ENCODE data around the gene SPDEF.

The SPDEF gene

DNA sequence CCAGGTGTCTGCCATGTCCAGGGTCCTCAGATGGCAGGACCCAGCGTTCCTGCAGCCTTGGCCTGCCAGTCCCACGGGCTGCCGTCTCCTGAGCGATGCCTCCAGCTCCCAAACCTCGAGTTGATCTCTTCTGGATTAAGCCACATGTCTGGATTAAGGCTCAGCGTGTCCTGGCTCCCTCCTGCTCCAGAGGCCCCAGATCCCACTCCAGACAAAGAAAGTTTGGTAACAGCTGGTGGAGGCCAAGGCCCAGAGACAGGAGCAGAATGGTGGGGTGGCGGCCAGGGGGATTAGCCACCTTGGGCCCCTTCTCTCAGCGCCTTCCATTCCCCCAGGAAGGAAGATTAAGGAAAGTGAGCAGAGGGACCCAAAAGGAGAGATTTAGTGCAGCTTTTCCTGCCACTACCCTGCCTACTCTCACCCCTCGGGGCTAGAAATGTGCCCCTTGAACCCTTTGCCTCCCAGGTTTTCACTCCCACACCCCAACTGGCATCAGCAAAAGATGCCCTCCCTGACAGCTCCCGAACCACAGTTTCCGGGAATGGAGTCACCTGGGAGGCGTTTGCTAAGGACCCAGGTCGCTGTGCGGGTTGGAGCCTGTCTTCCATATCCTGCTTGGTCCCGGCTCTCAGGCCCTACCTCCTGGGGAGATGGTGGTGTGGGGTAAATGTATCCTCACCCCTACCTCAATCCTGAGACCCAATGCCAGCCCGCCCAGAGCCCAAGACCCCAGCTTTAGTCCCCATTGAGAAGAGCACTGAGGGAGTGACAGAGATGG is 6.9 kb downstream of the SPDEF start:
- H3K27ac Mint-ChIP-seq = no peak overlapping the region
- no peak overlapping the region for H3K4me3 Mint-ChIP-seq
- H3K4me1 Mint-ChIP-seq (ENCODE audit: low read depth) = no peaks in the 10 kb centered on the region

DNA sequence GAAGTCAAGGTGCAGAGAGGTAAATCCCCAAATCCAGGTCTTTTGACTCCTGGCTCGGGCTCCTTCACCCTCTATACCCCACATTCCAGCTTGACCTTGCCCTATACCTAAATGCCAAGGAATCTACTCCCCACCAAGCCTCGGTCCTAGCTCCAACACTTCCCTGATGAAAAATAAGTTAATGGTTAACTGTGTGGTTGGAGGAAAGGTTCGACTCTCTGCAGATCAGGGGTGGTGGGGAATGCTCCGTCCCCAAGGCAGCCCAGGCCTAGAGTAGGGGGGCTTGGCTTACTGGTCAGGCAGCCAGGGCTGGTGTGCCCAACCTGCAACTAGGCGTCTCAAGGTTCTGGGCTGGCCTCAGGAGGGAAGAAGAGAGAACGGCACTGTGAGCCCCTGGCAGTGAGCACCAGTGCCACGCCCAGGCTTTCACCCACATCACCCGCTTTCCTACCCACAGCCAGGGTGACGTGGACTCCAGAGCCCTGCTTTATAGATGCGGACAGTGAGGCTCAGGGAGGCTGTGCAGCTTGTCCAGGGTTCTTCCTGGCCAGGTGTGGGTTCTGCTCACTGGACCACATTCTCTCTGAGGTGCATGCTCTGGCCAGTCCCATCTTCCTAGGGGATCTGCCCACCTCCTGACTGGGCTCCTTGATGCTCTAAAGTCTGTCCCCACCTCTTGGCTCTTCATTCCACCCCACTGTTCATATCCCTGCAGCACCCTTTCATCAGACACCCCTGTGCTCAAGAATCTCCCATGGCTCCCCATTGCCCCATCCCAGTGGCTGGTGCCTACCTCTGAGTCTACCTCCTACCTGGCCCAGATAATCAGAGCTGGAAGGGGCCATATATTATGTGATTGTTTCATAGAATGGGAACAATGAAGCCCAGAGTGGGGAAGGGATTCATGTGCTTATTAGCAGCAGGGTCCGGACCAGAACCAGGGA is 8.2 kb downstream of the SPDEF start:
- Mint-ChIP-seq H3K9me3 (no peaks in the 10 kb centered on the region), H3K36me3 (ENCODE audit: low read depth) (no peaks in the 10 kb centered on the region), H3K4me1 (ENCODE audit: low read depth) (no peaks in the 10 kb centered on the region), H3K27me3 (no peaks in the 10 kb centered on the region), H3K4me3 (no peak overlapping the region), H3K27ac (no peak overlapping the region)

More for the DNA sequence above, 6.9 kb downstream of the SPDEF start:
- no peaks in the 10 kb centered on the region for H3K9me3 Mint-ChIP-seq
- H3K27me3 Mint-ChIP-seq = no peaks in the 10 kb centered on the region
- H3K36me3 Mint-ChIP-seq (ENCODE audit: low read depth) = no peaks in the 10 kb centered on the region

DNA sequence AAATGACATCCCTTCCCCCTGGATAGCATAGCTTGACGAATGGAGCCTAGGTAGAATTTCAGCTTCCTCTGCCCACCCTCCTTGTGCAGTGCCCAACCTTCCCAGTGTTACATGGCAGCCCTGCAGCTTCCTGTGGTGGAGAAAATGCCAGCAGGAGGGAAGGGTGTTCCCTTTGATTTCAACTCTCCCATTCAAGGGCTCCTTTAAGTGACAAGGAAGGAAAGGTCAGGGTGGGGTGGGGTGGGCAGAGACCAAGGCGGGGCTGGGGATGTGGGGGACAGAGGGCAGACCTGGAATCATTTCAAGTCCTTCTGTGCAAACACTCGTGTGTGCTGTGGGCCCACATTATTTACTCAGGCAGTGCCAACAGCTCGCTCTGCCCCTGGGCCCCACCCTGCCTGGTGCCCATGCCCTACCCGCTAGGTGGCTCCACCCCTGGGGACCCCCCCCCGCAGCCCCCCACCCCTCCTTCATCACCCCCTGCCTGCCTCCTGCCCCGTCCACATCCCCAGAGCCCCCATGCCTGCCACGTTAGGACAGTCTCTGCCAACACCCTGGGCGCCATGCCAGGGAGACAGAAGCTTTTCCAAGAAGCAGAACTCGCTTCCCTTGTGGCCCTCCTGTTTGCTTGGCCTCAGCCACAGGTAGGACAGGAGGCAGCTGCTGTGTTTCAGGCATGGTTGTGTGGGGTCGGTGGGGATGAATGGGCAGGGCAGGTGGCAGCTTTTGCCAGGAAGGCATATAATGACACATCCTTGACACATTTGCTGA is 9.4 kb downstream of the SPDEF start:
- Mint-ChIP-seq H3K27ac (no peak overlapping the region), H3K9me3 (no peaks in the 10 kb centered on the region)

DNA sequence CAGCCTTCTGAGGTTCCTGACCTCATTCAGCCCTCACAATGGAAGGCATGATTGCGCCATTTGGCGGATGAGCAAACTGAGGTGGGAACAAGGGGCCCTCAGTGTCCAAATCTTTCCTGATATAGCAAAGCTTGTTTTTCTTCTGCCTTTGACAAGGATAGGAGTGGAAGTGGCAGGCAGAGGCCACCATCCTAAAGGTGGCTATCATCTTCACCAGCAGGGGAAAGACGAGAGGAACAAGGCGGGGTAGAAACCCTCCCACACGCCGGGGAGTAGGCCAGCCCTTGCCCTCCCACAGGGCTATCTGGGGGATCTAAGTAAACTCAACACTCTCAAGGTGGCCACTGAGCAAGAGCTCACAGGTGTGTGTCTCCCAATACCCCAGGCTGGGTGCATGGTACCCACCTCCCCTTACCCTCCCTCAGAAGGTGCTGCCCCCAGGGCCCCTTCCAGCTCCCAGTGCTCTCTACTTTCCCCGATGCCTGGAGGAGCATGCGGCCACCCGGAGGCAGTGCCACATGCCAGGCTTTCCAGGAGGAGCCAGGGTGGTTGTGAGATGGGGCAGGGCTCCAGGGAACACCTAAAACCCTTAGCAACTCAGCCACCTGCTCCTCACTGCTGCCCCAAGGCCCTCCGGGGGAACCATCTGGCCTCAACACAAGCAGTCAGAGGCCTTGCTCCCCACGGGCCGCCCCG is 11.2 kb downstream of the SPDEF start:
- Mint-ChIP-seq H3K4me3 (no peak overlapping the region), H3K27ac (no peak overlapping the region), H3K27me3 (no peaks in the 10 kb centered on the region), H3K4me1 (ENCODE audit: low read depth) (no peaks in the 10 kb centered on the region), H3K9me3 (no peaks in the 10 kb centered on the region), H3K36me3 (ENCODE audit: low read depth) (no peaks in the 10 kb centered on the region)

More for the DNA sequence above, 9.4 kb downstream of the SPDEF start:
- Mint-ChIP-seq H3K4me3 (no peak overlapping the region), H3K27me3 (no peaks in the 10 kb centered on the region), H3K4me1 (ENCODE audit: low read depth) (no peaks in the 10 kb centered on the region), H3K36me3 (ENCODE audit: low read depth) (no peaks in the 10 kb centered on the region)

DNA sequence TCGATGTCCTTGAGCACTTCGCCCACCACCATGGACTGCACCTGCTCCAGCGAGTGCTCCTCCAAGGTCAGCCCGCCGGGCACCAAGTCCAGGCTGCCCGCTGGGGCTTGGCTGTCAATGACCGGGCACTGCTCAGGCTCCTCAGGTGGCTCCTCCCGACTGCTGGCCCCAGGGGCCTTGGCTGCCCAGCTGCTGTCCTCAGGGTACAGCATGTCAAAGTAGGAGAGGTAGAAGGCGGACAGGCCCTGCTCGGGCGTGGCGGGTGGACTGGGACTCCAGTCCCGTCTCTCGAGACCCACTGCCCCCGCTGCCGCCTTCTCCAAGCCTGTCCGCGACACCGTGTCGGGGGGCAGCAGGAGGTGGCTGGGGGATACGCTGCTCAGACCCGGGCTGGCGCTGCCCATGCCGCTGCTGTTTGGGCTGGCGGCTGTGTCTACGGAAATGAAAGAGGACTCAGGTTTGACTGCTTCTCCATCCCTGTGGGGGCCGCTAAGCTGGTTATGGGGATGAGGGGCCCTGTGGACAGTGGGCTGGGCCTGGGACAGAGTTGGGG is 12.0 kb downstream of the SPDEF start:
- H3K9me3 Mint-ChIP-seq = no peaks in the 10 kb centered on the region
- H3K27ac Mint-ChIP-seq = no peak overlapping the region
- no peaks in the 10 kb centered on the region for H3K27me3 Mint-ChIP-seq
- no peak overlapping the region for H3K4me3 Mint-ChIP-seq
- H3K36me3 Mint-ChIP-seq (ENCODE audit: low read depth) = no peaks in the 10 kb centered on the region
- H3K4me1 Mint-ChIP-seq (ENCODE audit: low read depth) = no peaks in the 10 kb centered on the region

DNA sequence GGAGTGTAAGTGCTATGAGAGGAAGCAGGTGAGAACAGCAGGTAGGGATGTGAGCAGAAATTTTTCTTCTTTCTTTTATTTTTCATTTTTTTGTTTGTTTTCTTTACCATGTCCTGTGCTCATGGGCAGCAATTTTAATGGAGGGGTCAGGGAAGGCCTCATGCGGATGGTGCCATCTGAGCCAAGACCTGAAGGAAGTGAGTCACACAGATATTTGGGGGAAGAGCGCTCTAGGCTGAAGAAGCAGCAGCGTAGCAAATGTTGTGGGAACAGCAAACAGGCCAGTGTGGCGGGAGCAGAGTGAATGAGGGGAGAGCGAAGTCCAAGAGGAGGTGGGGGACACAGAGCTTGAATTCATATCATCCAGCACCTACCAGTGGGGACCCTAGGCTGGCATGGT is 12.7 kb downstream of the SPDEF start:
- Mint-ChIP-seq H3K9me3 (no peaks in the 10 kb centered on the region), H3K27me3 (no peaks in the 10 kb centered on the region), H3K4me1 (ENCODE audit: low read depth) (no peaks in the 10 kb centered on the region), H3K36me3 (ENCODE audit: low read depth) (no peaks in the 10 kb centered on the region), H3K27ac (no peak overlapping the region), H3K4me3 (no peak overlapping the region)

DNA sequence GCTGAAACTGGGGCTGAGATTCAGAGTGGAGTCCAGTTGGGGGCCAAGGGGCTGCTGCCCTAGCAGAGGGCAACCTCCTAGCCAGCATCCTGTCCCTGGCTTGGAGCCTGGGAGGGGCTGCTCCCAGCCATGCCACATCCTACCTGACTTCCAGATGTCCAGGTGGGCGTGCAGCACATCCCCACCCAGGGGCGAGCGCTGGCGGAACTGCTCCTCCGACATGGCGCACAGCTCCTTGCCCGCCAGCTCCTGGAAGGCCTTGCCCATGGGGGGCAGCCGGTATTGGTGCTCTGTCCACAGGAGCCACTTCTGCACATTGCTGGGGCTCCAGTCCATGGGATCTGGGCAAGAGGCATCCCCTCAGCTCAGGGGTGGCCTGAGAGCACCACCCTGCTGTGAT is 15.3 kb downstream of the SPDEF start:
- H3K27ac Mint-ChIP-seq = no peak overlapping the region
- H3K9me3 Mint-ChIP-seq = no peaks in the 10 kb centered on the region
- no peaks in the 10 kb centered on the region for H3K4me1 Mint-ChIP-seq (ENCODE audit: low read depth)
- H3K36me3 Mint-ChIP-seq (ENCODE audit: low read depth) = no peaks in the 10 kb centered on the region
- no peaks in the 10 kb centered on the region for H3K27me3 Mint-ChIP-seq
- H3K4me3 Mint-ChIP-seq = no peak overlapping the region

DNA sequence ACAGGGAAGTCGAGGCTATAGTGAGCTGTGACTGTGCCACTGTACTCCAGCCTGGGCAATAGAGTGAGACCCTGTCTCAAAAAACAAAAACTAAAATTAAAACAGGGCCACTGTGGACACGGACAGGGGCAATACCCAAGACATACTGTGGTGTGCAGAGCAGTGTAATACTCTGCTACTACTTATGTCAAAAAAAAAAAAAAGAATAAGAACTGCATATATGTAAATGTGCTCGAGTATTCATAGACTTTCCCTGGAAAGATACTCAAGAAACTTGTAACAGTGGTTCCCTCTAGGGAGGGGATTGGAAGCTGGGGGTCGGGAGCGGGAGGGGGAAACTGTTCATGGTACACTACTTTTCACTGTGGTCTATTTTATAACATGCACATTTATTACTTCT is 15.9 kb downstream of the SPDEF start:
- no peak overlapping the region for H3K27ac Mint-ChIP-seq
- H3K4me3 Mint-ChIP-seq = no peak overlapping the region
- H3K27me3 Mint-ChIP-seq = no peaks in the 10 kb centered on the region
- H3K4me1 Mint-ChIP-seq (ENCODE audit: low read depth) = no peaks in the 10 kb centered on the region
- H3K9me3 Mint-ChIP-seq = no peaks in the 10 kb centered on the region
- H3K36me3 Mint-ChIP-seq (ENCODE audit: low read depth) = no peaks in the 10 kb centered on the region

DNA sequence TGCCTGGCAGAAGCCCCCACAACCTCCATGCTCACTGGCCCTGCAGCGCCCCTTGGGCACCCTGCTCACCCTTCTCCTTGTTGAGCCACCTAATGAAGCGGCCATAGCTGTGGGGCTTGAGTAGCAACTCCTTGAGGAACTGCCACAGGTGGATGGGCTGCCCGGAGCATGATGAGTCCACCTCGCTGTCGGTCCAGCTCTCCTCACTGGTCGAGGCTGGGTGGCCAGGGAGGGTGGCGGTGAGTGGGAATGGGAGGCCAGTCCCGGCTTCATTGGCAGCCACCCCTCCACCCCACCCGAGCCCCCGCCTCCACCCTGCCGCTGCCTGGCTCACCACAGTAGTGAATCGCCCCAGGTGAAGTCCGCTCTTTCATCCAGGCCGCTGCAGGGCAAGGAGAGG is 16.9 kb downstream of the SPDEF start:
- Mint-ChIP-seq H3K27me3 (no peaks in the 10 kb centered on the region), H3K27ac (no peak overlapping the region), H3K4me1 (ENCODE audit: low read depth) (no peaks in the 10 kb centered on the region), H3K4me3 (no peak overlapping the region), H3K36me3 (ENCODE audit: low read depth) (no peaks in the 10 kb centered on the region), H3K9me3 (no peaks in the 10 kb centered on the region)

DNA sequence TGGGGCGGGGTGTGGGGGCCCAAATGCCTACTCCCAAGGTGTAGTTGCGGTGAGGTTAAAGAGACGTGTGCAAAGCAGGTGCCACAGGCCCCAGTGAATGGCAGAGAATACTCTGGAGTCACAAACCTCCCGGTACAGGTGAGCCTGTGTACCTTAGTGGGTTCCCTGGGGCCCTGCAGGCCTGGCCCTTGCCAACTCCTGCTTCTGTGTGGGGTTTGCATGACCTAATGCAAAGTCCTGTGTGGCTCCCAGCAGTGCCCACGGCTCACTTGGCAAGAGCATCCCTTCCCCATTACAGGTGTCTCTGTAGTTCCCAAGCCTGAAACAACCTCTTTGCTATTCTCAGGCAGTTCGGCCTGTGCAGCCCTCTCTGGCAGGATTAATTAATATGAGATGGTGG is 17.5 kb downstream of the SPDEF start:
- H3K4me1 Mint-ChIP-seq (ENCODE audit: low read depth) = no peaks in the 10 kb centered on the region
- no peaks in the 10 kb centered on the region for H3K9me3 Mint-ChIP-seq
- no peak overlapping the region for H3K27ac Mint-ChIP-seq
- H3K27me3 Mint-ChIP-seq = no peaks in the 10 kb centered on the region
- no peak overlapping the region for H3K4me3 Mint-ChIP-seq
- no peaks in the 10 kb centered on the region for H3K36me3 Mint-ChIP-seq (ENCODE audit: low read depth)

DNA sequence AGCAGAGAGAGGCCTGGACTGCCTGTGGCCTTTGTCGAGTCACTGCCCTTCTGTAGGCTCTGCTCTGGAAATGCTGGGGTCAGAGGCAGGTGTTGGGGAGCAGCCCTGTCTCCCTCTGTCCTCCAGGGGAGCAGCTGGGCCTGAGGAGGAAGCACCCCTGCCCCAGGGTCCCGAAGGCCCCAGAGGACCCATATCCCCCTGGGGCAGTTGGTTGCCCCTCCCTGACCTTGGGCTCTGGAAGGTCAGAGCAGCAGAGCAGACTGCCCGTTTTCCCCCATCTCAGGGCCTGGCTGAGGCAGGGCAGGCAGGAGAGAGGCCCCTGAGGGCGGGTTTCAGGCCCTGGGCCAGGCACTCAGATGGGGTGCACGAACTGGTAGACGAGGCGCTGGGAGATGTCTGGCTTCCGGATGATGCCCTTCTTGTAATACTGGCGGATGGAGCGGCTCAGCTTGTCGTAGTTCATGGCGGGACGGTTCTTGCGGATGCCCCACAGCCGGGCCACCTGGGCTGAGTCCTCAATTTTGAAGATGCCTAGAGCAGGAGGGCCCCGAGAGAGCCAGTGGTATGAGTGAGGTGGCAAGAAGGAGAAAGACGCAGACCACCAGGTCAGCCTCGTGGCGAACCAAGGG is 18.1 kb downstream of the SPDEF start:
- Mint-ChIP-seq H3K4me3 (no peak overlapping the region), H3K27ac (no peak overlapping the region), H3K4me1 (ENCODE audit: low read depth) (no peaks in the 10 kb centered on the region), H3K36me3 (ENCODE audit: low read depth) (no peaks in the 10 kb centered on the region), H3K9me3 (no peaks in the 10 kb centered on the region), H3K27me3 (no peaks in the 10 kb centered on the region)

DNA sequence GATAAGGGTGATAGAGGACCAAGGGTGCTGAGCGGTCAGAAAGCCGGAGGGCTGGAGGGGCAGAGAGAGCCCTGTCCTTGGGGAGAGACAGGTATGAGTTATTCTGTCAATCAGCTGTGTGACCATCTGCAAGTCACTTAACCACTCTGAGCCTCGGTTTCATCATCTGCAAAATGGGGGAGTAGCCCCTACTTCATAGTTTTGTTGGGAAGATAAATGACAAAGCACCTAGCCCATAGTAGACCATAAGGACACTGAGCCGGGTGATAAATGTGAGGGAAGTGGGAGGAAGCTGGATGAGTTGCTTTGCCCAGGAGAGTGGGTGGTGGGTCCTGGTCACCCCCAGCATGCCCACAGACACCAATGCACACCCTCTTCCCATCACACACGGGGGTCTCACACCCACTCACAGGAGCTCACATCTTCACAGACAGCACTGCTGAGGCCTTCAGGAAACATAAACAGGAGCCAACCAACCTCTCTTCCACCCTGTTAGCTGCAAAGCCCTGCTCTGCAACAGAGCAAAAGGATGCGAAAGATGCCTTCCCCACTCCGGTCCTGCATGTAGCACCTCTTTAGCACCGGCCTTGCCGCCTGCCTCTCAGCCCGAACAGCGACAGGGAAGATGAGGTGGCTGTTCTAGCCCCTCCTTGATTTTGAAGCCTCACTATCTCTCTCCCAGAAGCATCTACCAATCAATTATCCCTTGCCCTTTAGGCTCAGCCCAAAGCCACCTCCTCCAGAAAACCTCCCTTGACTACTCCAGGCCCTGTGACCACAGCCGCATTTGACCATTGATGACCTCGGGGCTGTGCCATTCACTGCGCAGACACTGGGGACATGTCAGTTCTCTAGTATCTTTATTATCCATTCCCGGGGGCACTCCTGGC is 18.9 kb downstream of the SPDEF start:
- H3K4me3 Mint-ChIP-seq = no peak overlapping the region
- no peaks in the 10 kb centered on the region for H3K36me3 Mint-ChIP-seq (ENCODE audit: low read depth)

DNA sequence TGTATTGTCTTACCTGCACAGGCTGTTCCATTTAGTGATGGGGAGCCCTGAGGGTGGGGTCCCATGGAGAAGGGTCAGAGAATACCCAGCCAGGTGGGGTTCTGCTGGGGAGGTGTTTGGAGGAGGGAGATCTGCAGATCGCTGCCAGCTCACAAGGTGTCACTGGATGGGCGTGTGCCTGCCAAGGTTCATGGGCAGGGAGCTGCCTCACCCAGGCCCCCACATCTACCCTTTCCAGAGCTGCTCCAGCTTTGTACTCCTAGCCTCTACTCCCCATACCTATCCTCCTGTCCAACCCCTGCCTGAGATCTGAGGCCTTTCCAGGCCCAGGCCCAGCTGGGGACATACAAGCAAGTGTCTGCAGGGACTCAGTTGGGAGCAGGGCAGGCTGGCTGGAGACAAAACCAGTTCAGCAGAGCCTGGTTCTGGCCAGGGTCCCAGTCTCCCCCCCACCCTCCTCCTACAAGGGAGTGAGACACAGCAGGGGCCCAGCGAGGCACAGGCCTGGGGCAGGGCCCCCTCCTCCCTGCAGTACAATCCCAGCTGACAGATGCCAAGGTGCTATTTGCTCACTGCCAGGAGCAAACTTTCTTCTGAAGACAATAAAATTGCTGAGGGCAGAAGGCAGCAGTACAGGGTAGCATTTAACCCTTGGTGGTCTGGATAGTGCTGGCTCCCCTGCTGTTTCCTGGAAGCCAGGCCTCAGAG is 19.7 kb downstream of the SPDEF start:
- Mint-ChIP-seq H3K4me1 (ENCODE audit: low read depth) (no peaks in the 10 kb centered on the region), H3K27ac (no peak overlapping the region), H3K4me3 (no peak overlapping the region), H3K27me3 (no peaks in the 10 kb centered on the region), H3K36me3 (ENCODE audit: low read depth) (no peaks in the 10 kb centered on the region), H3K9me3 (no peaks in the 10 kb centered on the region)

More for the DNA sequence above, 18.9 kb downstream of the SPDEF start:
- Mint-ChIP-seq H3K27me3 (no peaks in the 10 kb centered on the region), H3K4me1 (ENCODE audit: low read depth) (no peaks in the 10 kb centered on the region), H3K9me3 (no peaks in the 10 kb centered on the region), H3K27ac (no peak overlapping the region)
